HepG2 (cell line): ENCODE data around the gene ANKRD11. TPM values are rescaled to one million over a fixed set of nuclear protein-coding genes. Genes with fewer than 3 reads are reported as not detected.

Experiments
- ERF ChIP-seq: IDR thresholded peaks from 2 replicates; pipeline ENCODE4 v1.6.1; 2018; ENCODE audit warnings: missing biosample characterization, missing genetic modification reagents
- HMG20B ChIP-seq: conservative IDR thresholded peaks from 2 replicates; pipeline ENCODE4 v1.6.1; 2016; ENCODE audit warnings: missing genetic modification reagents, missing compliant biosample characterization
- KLF11 ChIP-seq: IDR thresholded peaks from 2 replicates; pipeline ENCODE4 v1.6.1; 2016; ENCODE audit warnings: missing compliant biosample characterization
- KLF9 ChIP-seq: IDR thresholded peaks from 2 replicates; pipeline ENCODE4 v1.6.1; 2016; ENCODE audit warnings: low read depth
- MAFG ChIP-seq: sonication (generic); formaldehyde crosslinking; IDR thresholded peaks from 2 replicates; pipeline ENCODE4 v1.5.1; 2020; ENCODE audit warnings: mild to moderate bottlenecking, missing genetic modification reagents
- MLX ChIP-seq: IDR thresholded peaks from 2 replicates; pipeline ENCODE4 v1.6.1; 2016
- NKX3-1 ChIP-seq: sonication (generic); formaldehyde crosslinking; IDR thresholded peaks from 2 replicates; pipeline ENCODE4 v1.5.0; 2020; ENCODE audit warnings: missing genetic modification reagents
- TAF15 ChIP-seq: fragments of 200-400 bp; formaldehyde crosslinking; IDR thresholded peaks from one replicate; pipeline ENCODE4 v1.6.1; 2018; ENCODE audit warnings: mild to moderate bottlenecking, low read depth, low read length; ENCODE audit not compliant: poor library complexity, severe bottlenecking
- U2AF2 ChIP-seq: fragments of 200-400 bp; formaldehyde crosslinking; IDR thresholded peaks from 2 replicates; pipeline ENCODE4 v1.6.1; 2017; ENCODE audit warnings: low read depth, mild to moderate bottlenecking, low read length
- ZBTB7B ChIP-seq: sonication (generic); formaldehyde crosslinking; IDR thresholded peaks from 2 replicates; pipeline ENCODE4 v1.4.0; 2020; ENCODE audit warnings: missing genetic modification reagents
- ZNF260 ChIP-seq: sonication (generic); formaldehyde crosslinking; IDR thresholded peaks from 2 replicates; pipeline ENCODE4 v1.4.0; 2020; ENCODE audit warnings: missing genetic modification reagents, low read depth, mild to moderate bottlenecking, borderline replicate concordance
- ZNF350 ChIP-seq: sonication (generic); formaldehyde crosslinking; IDR thresholded peaks from 2 replicates; pipeline ENCODE4 v1.4.0; 2020; ENCODE audit warnings: mild to moderate bottlenecking, low read depth, missing genetic modification reagents, borderline replicate concordance
- ZNF614 ChIP-seq: IDR thresholded peaks from 2 replicates; pipeline ENCODE4 v1.6.1; 2018; ENCODE audit warnings: missing biosample characterization, missing genetic modification reagents, inconsistent platforms, borderline replicate concordance
- ZNF737 ChIP-seq: sonication (generic); formaldehyde crosslinking; IDR thresholded peaks from 2 replicates; pipeline ENCODE4 v1.5.0; 2020; ENCODE audit warnings: missing genetic modification reagents, mild to moderate bottlenecking, borderline replicate concordance
- polyA plus RNA-seq, 8 experiments: library from polyadenylated mRNA; depleted of rRNA in 3 of 8; stranded (reverse) in 7 of 8; unstranded in 1 of 8; fragments of >200 nt; fragmentation: Illumina TruSeq in 4 of 8; extraction: Trizol in 4 of 8; gene quantifications; 2 replicates each; pipeline versions ENCODE4 v1.2.1 to v1.2.3, GENCODE V29; 2011 to 2016; ENCODE audit warnings: low read depth in 4 of 8, missing spikeins in 1 of 8, mixed read lengths in 1 of 8; ENCODE audit not compliant: insufficient read depth in 1 of 8
- total RNA-seq, 5 experiments: library from RNA; depleted of rRNA; stranded (reverse); fragments of >200 nt; fragmentation: Illumina TruSeq; extraction: Trizol; gene quantifications; 2 replicates each; pipeline ENCODE4 v1.2.3, GENCODE V29; 2016; ENCODE audit warnings: low read depth in 1 of 5
- TF ChIP-seq, protein P1 (sequence below): sonication (generic); formaldehyde crosslinking; IDR thresholded peaks from 2 replicates; pipeline ENCODE4 v1.5.0; 2020; ENCODE audit warnings: missing genetic modification reagents, mild to moderate bottlenecking, borderline replicate concordance
- TF ChIP-seq, protein P2 (sequence below), 2 experiments: sonication (generic) in 1 of 2; formaldehyde crosslinking in 1 of 2; IDR thresholded peaks; 2 replicates each; pipeline versions ENCODE4 v1.5.1 to v1.6.1; 2011 to 2020; ENCODE audit warnings: borderline replicate concordance in 1 of 2, low read depth in 1 of 2, low read length in 1 of 2, mild to moderate bottlenecking in 1 of 2, missing genetic modification reagents in 1 of 2, moderate library complexity in 1 of 2
- TF ChIP-seq, protein P3 (sequence below), 2 experiments: sonication (generic) in 1 of 2; formaldehyde crosslinking in 1 of 2; IDR thresholded peaks; 2 replicates each; pipeline versions ENCODE4 v1.4.0 to v1.6.1; 2018 to 2020; ENCODE audit warnings: missing genetic modification reagents in 2 of 2, borderline replicate concordance in 1 of 2, low read depth in 1 of 2, mild to moderate bottlenecking in 1 of 2, missing biosample characterization in 1 of 2
- TF ChIP-seq, protein P4 (sequence below): sonication (generic); formaldehyde crosslinking; IDR thresholded peaks from 2 replicates; pipeline ENCODE4 v1.4.0; 2020; ENCODE audit warnings: missing genetic modification reagents
- TF ChIP-seq, protein P5 (sequence below): IDR thresholded peaks from 2 replicates; pipeline ENCODE4 v1.6.1; 2016; ENCODE audit warnings: missing compliant biosample characterization, missing genetic modification reagents, borderline replicate concordance

ANKRD11 gene
- total and polyA plus RNA-seq, 2 of the 13 experiments (the other 11 are each of a cell fraction or from before 2014, with no cell fraction given): 21.4 to 38.4 TPM

DNA sequence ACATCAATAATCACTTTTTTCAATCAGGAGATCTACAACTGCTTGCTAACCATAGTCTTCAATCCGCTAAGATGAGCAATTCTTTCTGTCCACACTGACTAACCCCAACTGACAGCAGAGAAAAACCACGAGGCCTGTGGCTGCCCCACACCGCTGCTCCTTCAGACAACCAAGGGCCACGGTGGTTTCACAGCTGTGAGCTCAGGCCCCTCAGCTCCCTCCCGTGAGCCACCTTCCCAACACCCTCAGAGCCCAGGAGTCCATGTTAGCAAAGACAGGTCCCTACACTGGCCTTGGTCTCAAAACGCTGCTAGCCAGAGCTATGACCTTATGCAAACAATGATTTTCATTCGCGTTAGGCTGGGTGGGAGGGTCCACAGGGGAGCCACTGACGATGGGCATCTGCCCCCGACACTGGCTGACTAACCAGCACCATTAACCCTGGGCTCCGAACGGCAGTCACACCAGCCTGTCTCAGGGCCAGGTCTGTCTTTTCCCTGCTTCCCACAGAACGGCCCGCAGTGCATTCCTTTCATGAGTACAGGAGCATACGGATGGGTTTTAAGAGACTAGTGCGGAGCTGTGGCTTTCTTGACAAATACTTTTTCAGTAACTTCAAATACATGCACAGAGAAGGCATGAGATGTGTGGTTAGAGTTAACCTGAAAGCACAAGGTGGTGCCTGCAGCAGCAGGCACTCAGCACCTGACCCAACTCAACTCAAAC, 67.3 kb downstream of the ANKRD11 start (continued):
- TF ChIP-seq KLF11 (CRISPR knock-in tag) (no peak), NKX3-1 (CRISPR knock-in tag) (no peak), U2AF2 (no peak), ZNF260 (CRISPR knock-in tag) (no peak), MAFG (CRISPR knock-in tag) (no peak), MLX (CRISPR knock-in tag) (no peak), ZBTB7B (CRISPR knock-in tag) (no peak; the same call in 1 of the 2 replicates), TAF15 (no peak), ZNF614 (CRISPR knock-in tag) (0 out of 2 replicates have a peak, but pooled peaks have one; percentile 21), HMG20B (CRISPR knock-in tag) (no peak), KLF9 (CRISPR knock-in tag) (no peak), ERF (peak; percentile 57; the same call in 1 of the 2 replicates), ZNF737 (CRISPR knock-in tag) (no peak), ZNF350 (CRISPR knock-in tag) (0 out of 2 replicates have a peak, but pooled peaks have one; percentile 45)
- TF ChIP-seq, protein P1, sequence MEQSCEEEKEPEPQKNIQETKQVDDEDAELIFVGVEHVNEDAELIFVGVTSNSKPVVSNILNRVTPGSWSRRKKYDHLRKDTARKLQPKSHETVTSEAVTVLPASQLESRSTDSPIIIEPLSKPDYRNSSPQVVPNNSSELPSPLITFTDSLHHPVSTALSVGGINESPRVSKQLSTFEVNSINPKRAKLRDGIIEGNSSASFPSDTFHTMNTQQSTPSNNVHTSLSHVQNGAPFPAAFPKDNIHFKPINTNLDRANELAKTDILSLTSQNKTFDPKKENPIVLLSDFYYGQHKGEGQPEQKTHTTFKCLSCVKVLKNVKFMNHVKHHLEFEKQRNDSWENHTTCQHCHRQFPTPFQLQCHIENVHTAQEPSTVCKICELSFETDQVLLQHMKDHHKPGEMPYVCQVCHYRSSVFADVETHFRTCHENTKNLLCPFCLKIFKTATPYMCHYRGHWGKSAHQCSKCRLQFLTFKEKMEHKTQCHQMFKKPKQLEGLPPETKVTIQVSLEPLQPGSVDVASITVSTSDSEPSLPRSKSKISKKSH (CRISPR knock-in tag): no peak; the same call in 1 of the 2 replicates
- TF ChIP-seq, protein P2, sequence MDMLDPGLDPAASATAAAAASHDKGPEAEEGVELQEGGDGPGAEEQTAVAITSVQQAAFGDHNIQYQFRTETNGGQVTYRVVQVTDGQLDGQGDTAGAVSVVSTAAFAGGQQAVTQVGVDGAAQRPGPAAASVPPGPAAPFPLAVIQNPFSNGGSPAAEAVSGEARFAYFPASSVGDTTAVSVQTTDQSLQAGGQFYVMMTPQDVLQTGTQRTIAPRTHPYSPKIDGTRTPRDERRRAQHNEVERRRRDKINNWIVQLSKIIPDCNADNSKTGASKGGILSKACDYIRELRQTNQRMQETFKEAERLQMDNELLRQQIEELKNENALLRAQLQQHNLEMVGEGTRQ (IDR thresholded peaks at IDR 0.05; ENCODE audit: low read depth, low read length): no peak
- TF ChIP-seq, protein P2 (CRISPR knock-in tag; IDR thresholded peaks at IDR 0.05; ENCODE audit: borderline replicate concordance): no peak
- TF ChIP-seq, protein P3, sequence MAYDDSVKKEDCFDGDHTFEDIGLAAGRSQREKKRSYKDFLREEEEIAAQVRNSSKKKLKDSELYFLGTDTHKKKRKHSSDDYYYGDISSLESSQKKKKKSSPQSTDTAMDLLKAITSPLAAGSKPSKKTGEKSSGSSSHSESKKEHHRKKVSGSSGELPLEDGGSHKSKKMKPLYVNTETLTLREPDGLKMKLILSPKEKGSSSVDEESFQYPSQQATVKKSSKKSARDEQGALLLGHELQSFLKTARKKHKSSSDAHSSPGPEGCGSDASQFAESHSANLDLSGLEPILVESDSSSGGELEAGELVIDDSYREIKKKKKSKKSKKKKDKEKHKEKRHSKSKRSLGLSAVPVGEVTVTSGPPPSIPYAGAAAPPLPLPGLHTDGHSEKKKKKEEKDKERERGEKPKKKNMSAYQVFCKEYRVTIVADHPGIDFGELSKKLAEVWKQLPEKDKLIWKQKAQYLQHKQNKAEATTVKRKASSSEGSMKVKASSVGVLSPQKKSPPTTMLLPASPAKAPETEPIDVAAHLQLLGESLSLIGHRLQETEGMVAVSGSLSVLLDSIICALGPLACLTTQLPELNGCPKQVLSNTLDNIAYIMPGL (CRISPR knock-in tag; IDR thresholded peaks at IDR 0.05; ENCODE audit: borderline replicate concordance in 1 of 2, low read depth in 1 of 2): peak; percentile 24 to 37; a peak in 2 of 4 replicates
- TF ChIP-seq, protein P4, sequence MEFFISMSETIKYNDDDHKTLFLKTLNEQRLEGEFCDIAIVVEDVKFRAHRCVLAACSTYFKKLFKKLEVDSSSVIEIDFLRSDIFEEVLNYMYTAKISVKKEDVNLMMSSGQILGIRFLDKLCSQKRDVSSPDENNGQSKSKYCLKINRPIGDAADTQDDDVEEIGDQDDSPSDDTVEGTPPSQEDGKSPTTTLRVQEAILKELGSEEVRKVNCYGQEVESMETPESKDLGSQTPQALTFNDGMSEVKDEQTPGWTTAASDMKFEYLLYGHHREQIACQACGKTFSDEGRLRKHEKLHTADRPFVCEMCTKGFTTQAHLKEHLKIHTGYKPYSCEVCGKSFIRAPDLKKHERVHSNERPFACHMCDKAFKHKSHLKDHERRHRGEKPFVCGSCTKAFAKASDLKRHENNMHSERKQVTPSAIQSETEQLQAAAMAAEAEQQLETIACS: no peak
- TF ChIP-seq, protein P5, sequence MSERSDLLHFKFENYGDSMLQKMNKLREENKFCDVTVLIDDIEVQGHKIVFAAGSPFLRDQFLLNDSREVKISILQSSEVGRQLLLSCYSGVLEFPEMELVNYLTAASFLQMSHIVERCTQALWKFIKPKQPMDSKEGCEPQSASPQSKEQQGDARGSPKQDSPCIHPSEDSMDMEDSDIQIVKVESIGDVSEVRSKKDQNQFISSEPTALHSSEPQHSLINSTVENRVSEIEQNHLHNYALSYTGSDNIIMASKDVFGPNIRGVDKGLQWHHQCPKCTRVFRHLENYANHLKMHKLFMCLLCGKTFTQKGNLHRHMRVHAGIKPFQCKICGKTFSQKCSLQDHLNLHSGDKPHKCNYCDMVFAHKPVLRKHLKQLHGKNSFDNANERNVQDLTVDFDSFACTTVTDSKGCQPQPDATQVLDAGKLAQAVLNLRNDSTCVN: peak; percentile 55; the same call in 1 of the 2 replicates
